Ramos (cell line): ENCODE measurements around the gene PRR15L.
"Not testable (repeated sequence)": the region's sequence is repeated elsewhere in the genome, so short reads cannot be mapped to it uniquely, and the experiment has no call there.

ENCODE experiments used
- in situ Hi-C: fragments of 300-500 bp; cut with MboI; formaldehyde crosslinking; loops from one replicate; pipeline ENCODE4 v1.14.3; 2022; ENCODE audit warnings: low sequenced_read_pairs; ENCODE audit not compliant: unreplicated experiment

PRR15L gene

GRCh38 chr17:47942096-47942510 is 15.6 kb downstream of the PRR15L start:
- in situ Hi-C loops: no loop called here

- in situ Hi-C loops: no loop called here
Observed at GRCh38 chr17:47941246-47942095, 16.2 kb downstream of the PRR15L start, which contains the start of gene PNPO. Gene PNPO, plus strand, starts transcription at chr17:47941571. Its CDS starts 105 bp downstream, at chr17:47941676.

- in situ Hi-C loops: no loop called here
Observed at GRCh38 chr17:47937941-47938340, 19.7 kb downstream of the PRR15L start.

GRCh38 chr17:47935961-47936360 is 21.7 kb downstream of the PRR15L start:
- in situ Hi-C loops: no loop called here

GRCh38 chr17:47935468-47935867 is 22.2 kb downstream of the PRR15L start:
- in situ Hi-C loops: not testable (repeated sequence)

- in situ Hi-C loops: no loop called here
Observed at GRCh38 chr17:47934856-47935255, 22.8 kb downstream of the PRR15L start.

GRCh38 chr17:47931848-47932247 is 25.8 kb downstream of the PRR15L start:
- in situ Hi-C loops: no loop called here

GRCh38 chr17:47929218-47930000 is 28.3 kb downstream of the PRR15L start:
- in situ Hi-C loops: no loop called here

- in situ Hi-C loops: no loop called here
Observed at GRCh38 chr17:47928415-47928814, 29.3 kb downstream of the PRR15L start.

- in situ Hi-C loops: no loop called here
Observed at GRCh38 chr17:47927821-47928400, 29.8 kb downstream of the PRR15L start.

GRCh38 chr17:47925678-47925988 is 32.0 kb downstream of the PRR15L start:
- in situ Hi-C loops: no loop called here

GRCh38 chr17:47924785-47925677 is 32.7 kb downstream of the PRR15L start:
- in situ Hi-C loops: no loop called here

- in situ Hi-C loops: not testable (repeated sequence)
Observed at GRCh38 chr17:47919889-47920288, 37.8 kb downstream of the PRR15L start.

- in situ Hi-C loops: no loop called here
Observed at GRCh38 chr17:47918991-47919390, 38.7 kb downstream of the PRR15L start.

- in situ Hi-C loops: no loop called here
Observed at GRCh38 chr17:47918006-47918405, 39.7 kb downstream of the PRR15L start.

GRCh38 chr17:47917581-47917980 is 40.1 kb downstream of the PRR15L start:
- in situ Hi-C loops: no loop called here

GRCh38 chr17:47916489-47917208 is 41.0 kb downstream of the PRR15L start:
- in situ Hi-C loops: no loop called here

GRCh38 chr17:47915776-47916398 is 41.8 kb downstream of the PRR15L start:
- in situ Hi-C loops: no loop called here
